H7 (cell line): Measurements from ENCODE around the gene SREK1. TPM values are rescaled to one million over a fixed set of nuclear protein-coding genes. Genes with fewer than 3 reads are reported as not detected.
A peak's percentile ranks its signal among the peaks of the same experiment; 100 is the strongest.
"Not testable (repeated sequence)": the region's sequence is repeated elsewhere in the genome, so short reads cannot be mapped to it uniquely, and the experiment has no call there.

Source experiments
- DNase-seq: peaks from one replicate; pipeline ENCODE4 v3.0.0; 2012
- H3K27me3 ChIP-seq: 2 replicates; pipeline ENCODE4 v1.6.0; 2011; ENCODE audit warnings: mild to moderate bottlenecking, low read length; ENCODE audit not compliant: control insufficient read depth, insufficient read depth
- H3K36me3 ChIP-seq: replicated peaks from 2 replicates; pipeline ENCODE4 v1.5.1; 2011; ENCODE audit warnings: low read length; ENCODE audit not compliant: control insufficient read depth, insufficient read depth
- H3K4me3 ChIP-seq: 2 replicates; pipeline ENCODE4 v1.5.1; 2011; ENCODE audit warnings: low read depth, mild to moderate bottlenecking, control low read depth, low read length, moderate library complexity; ENCODE audit not compliant: insufficient read depth
- total RNA-seq: library from RNA; depleted of rRNA; stranded (reverse); fragments of >200 nt; shearing (Covaris generic); gene quantifications from 2 replicates; pipeline ENCODE4 v1.2.3, GENCODE V29; 2014; rRNA removed

Gene SREK1
- total RNA-seq: 21.8 and 41.9 TPM in 2 replicates

DNA sequence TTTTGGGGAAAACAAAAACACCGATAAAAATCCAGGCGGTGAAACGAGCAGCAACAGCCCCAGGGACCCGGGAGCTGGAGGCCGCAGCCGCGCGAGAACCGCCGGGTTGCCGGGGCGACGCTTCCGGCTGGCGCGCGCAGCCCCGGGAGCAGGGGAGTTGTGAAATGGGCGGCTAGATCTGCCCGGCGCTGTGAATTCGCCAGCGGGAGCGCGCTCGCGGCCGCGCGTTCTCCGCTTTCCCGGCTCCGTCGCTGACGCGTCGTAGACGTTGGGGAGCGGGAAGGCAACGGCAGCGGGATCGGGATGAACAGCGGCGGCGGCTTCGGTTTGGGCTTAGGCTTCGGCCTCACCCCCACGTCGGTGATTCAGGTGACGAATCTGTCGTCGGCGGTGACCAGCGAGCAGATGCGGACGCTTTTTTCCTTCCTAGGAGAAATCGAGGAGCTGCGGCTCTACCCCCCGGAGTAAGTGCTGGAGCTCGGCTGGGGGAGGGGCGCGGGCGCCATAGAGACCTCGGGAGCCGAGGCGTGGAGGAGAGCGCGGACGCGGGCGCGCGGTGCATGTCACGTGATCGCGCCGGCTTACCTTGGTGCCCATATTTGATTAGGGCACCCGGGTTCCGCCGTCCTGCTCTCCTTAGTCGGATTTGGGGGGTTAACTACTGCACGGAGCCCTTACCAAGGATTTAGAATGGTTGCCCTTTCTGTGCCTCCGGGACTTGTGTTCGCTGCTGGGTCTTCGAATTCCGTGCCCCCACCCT, at the start of gene SREK1:
Gene SREK1, plus strand, starts transcription at position 227 of the 760 bp plus-strand sequence. Its CDS starts 77 bp downstream, at position 304.
- Histone ChIP-seq H3K4me3 (peak within 1 kb of the TSS; percentile 95), H3K27me3 (no peaks in the 10 kb centered on the region), H3K36me3 (no peaks in the 10 kb centered on the region)
- DNase-seq: peak; percentile 93

DNA sequence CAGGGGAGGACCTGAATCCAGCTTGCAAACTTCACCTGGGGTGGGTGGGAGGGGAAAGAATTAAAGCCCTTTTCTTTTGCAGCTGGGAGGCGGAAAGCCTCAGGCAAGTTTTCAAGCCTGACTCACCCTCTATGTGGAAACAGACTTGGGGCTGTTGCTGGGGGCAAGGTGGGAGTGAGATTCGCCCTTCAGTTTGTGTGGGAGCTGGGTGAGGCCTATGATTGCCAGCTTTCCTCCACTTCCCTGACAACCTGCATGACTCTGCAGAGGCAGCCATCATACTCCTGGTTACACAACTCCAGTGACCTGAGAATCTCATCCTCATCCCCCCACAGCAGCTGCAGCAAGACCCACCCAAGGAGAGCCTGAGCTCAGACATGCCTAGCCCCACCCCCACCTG, 43.2 kb upstream of the SREK1 start:
- no peaks in the 10 kb centered on the region for H3K27me3 ChIP-seq
- no peak for DNase-seq

DNA sequence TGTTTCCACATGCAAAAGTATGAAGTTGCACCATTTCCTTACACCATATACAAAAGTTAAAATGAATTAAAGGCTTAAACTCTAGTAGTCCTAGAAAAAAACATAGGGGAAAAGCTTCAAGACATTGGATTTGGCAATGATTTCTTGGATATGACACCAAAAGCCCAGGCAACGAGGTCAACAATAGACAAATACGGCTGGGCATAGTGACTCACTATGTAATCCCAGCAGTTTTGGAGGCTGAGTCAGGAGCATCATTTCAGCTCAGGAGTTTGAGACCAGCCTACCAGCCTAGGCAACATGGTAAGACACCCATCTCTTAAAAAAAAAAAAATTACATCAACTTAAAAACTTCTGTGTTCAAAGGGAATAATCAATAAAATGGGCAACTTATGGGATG, 30.9 kb upstream of the SREK1 start:
- Histone ChIP-seq H3K36me3 (no peaks in the 10 kb centered on the region), H3K4me3 (no peak overlapping the region), H3K27me3 (no peaks in the 10 kb centered on the region)
- DNase-seq: no peak

More for the DNA sequence above, 43.2 kb upstream of the SREK1 start:
- Histone ChIP-seq H3K36me3 (no peaks in the 10 kb centered on the region), H3K4me3 (no peak overlapping the region)

DNA sequence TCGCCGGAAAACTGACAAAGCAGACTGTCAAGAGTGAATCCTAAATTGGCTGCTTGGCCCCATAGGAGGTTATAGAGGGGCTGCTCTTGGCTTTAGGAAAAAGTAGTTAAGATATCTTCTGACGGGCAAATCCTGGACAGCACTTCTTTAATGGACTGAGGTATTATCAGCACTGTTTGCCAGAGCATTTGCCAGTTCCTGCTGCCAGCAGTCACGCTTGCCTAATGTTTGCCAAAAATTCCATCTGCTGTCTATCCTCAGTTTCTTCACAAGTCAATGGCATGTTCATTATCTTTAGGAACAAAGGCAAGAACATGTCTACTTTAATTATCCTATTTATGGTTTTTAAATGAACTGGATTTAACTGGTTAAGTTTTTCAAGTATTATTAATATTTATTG, 25.8 kb upstream of the SREK1 start:
- Histone ChIP-seq H3K36me3 (no peaks in the 10 kb centered on the region), H3K4me3 (no peak overlapping the region), H3K27me3 (no peaks in the 10 kb centered on the region)
- no peak for DNase-seq

GRCh38 chr5:66122379-66123034, 21.6 kb upstream of the SREK1 start:
- Histone ChIP-seq H3K4me3 (no peak overlapping the region), H3K36me3 (no peaks in the 10 kb centered on the region), H3K27me3 (no peaks in the 10 kb centered on the region)
- DNase-seq: no peak

DNA sequence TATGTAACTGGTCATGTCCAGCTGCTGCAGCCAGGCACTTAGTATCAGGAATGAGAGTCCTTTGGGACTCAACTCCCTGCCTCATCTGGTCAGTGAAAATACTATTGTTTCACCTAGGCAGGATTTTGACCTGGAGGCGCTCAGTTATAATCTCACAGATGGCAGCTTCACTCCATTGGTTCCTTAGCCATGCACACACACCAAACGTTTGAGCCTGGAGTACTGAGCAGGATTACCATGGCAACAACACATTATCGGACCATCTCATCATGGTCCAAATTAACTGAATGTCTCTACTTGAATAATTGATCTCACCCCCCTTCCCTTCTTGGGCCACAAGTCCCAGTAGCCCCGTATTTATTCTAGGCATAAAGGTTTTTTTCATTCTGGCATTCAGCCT, 15.0 kb upstream of the SREK1 start:
- H3K36me3 ChIP-seq: no peaks in the 10 kb centered on the region
- DNase-seq: no peak
- no peak overlapping the region for H3K4me3 ChIP-seq
- no peaks in the 10 kb centered on the region for H3K27me3 ChIP-seq

DNA sequence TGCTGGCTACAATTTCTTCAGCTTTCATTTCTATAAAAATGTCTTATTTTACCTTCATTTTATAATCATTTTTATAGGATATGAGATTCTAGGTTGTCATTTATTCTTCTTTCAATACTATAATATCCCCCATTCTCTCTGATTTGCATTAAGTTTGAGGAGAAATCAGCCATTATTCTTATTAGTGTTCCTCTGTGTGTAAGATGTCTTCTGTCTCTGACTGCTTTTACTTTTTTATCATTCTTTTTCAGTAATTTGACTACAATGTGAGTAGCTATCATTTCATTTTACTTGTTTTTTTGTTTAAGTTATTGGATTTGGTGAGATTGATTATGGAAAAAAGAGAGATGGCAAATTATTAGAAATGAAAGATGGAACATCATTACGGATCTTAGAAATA, 13.6 kb upstream of the SREK1 start:
- no peak for DNase-seq
- no peaks in the 10 kb centered on the region for H3K36me3 ChIP-seq
- no peak overlapping the region for H3K4me3 ChIP-seq
- no peaks in the 10 kb centered on the region for H3K27me3 ChIP-seq

DNA sequence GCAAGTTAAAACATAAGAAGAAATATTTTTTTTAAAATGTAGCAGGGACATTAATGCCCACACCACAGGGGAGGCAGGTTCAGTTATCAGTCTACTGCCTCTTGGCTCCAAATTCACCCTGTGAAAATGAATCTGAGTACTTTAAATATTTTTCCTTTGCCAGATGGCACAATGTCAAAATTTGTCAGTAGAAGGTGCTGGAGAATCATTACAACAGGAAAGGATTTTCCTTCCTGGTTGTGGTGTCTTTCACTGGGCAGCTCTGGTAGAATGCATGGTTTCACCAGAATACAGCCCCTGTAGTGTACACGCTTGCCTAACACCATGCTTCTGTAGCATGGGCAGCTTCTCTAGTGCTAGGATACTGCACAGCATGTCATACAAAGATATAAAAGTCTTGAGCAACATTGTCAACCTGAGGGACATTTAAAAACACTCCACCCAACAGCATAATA, 9.7 kb upstream of the SREK1 start:
- H3K4me3 ChIP-seq: no peak overlapping the region
- DNase-seq: no peak
- no peaks in the 10 kb centered on the region for H3K36me3 ChIP-seq
- H3K27me3 ChIP-seq: no peaks in the 10 kb centered on the region

DNA sequence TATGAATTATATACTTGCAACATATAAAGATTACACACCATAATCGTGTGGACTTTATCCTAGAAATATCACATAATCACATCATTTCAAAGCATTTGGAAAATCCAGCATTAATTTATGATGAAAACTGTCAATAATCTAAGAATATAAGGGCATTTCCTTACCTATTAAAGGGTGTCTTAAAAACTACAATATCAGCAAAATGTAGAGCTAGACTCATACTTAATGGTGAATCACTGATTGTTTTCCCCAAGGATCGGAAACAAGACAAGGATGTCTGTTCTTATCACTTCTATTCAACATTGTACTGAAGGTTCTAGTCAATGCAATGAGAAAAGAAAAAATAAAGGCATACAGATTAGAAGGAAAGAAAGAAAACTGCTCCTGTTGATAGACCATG, 8.0 kb upstream of the SREK1 start:
- no peak overlapping the region for H3K4me3 ChIP-seq
- no peak for DNase-seq
- H3K36me3 ChIP-seq: no peaks in the 10 kb centered on the region
- no peaks in the 10 kb centered on the region for H3K27me3 ChIP-seq

GRCh38 chr5:66136944-66137343, 7.2 kb upstream of the SREK1 start:
- H3K4me3 ChIP-seq, DNase-seq, H3K36me3 ChIP-seq, H3K27me3 ChIP-seq: not testable (repeated sequence)

- no peaks in the 10 kb centered on the region for H3K36me3 ChIP-seq
- no peak for DNase-seq
- H3K27me3 ChIP-seq: no peaks in the 10 kb centered on the region
- no peak overlapping the region for H3K4me3 ChIP-seq
Measured at GRCh38 chr5:66138637-66139317, 5.3 kb upstream of the SREK1 start.

DNA sequence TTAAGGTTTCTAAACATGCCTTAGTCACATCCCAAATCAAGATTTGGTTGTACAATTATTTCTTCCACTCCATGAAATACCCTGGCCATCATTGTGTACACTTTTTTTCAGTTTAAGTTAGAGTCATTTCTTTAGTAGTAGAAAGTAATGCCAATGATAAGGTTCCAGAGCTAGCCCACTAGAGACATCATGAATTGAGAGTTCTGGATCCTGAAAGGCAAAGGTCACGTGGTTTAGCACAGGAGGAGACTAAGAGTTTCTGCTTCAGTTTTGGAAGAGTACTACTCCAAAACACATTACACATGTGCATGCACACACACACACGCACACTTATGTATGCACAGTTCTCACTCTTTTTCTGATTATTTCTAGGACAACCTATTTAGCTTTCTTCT, 4.8 kb upstream of the SREK1 start:
- Histone ChIP-seq H3K36me3 (no peaks in the 10 kb centered on the region), H3K27me3 (no peaks in the 10 kb centered on the region), H3K4me3 (no peak overlapping the region)
- DNase-seq: no peak

DNA sequence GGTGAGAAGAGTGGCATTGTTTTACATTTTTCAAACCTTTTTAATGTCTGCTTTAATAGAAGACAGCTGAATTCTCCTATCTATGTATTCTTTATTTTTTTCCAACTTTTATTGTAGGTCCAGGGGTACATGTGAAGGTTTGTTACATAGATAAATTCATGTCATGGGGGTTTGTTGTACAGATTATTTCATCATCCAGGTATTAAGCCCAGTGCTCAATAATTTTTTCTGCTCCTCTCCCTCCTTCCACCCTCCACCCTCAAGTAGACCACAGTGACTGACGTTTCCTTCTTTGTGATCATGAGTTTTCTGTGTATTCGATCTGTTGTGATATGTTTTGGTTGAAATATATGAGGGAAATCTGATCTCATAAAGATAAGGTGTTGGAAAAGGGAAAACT, 1.7 kb upstream of the SREK1 start:
- H3K4me3 ChIP-seq: no peak overlapping the region
- H3K27me3 ChIP-seq: no peaks in the 10 kb centered on the region
- DNase-seq: no peak
- no peaks in the 10 kb centered on the region for H3K36me3 ChIP-seq

- Histone ChIP-seq H3K4me3 (peak overlapping the region; percentile 95), H3K36me3 (no peaks in the 10 kb centered on the region), H3K27me3 (no peaks in the 10 kb centered on the region)
- DNase-seq: no peak
Measured at GRCh38 chr5:66143473-66144073, 527 bp upstream of the SREK1 start.
